Activated naive CD8-positive, alpha-beta T cell treated with anti-CD3 and anti-CD28 coated beads, Interleukin-2, amount 10 ng/mL, durations not matched to agents 7 days and 5 days (primary cell): ENCODE data around the gene RBFOX1. TPM values are rescaled to one million over a fixed set of nuclear protein-coding genes. Genes with fewer than 3 reads are reported as not detected.

Source experiments
- ATAC-seq: fragments of 150-1000 bp; cut with Tn5 transposase; one replicate; pipeline ENCODE4 v1.10.0; 2021; ENCODE audit warnings: low read depth, moderate library complexity
- POLR2A ChIA-PET: fragments of 350-600 bp; sonication (Branson Sonifier 250); formaldehyde crosslinking; loops from one replicate; lab custom pipeline; 2021; ENCODE audit warnings: antibody characterized with exemption; lab: Charles Lee
- DNase-seq: peaks from one replicate; pipeline ENCODE4 v3.0.0; 2021
- H3K27ac Mint-ChIP-seq: one replicate; pipeline ENCODE4 v1.8.0; 2022; ENCODE audit warnings: mild to moderate bottlenecking, mixed read lengths
- H3K27me3 Mint-ChIP-seq: one replicate; pipeline ENCODE4 v1.8.0; 2022; ENCODE audit warnings: mild to moderate bottlenecking, moderate library complexity, mixed read lengths
- H3K36me3 Mint-ChIP-seq: one replicate; pipeline ENCODE4 v1.8.0; 2021; ENCODE audit warnings: mild to moderate bottlenecking, mixed read lengths
- H3K4me1 Mint-ChIP-seq: one replicate; pipeline ENCODE4 v1.8.0; 2021; ENCODE audit warnings: mixed read lengths
- H3K4me3 Mint-ChIP-seq: one replicate; pipeline ENCODE4 v1.8.0; 2022; ENCODE audit warnings: mild to moderate bottlenecking, moderate library complexity, mixed read lengths
- H3K9me3 Mint-ChIP-seq: one replicate; pipeline ENCODE4 v1.8.0; 2021; ENCODE audit warnings: mixed read lengths
- total RNA-seq, 2 experiments: library from RNA; stranded (reverse); gene quantifications; one replicate each; pipeline ENCODE4 v1.2.3, GENCODE V29; 2021

RBFOX1 gene
- not detected for total RNA-seq

GRCh38 chr16:7332611-7333010, at the start of gene RBFOX1:
Gene RBFOX1, plus strand, starts transcription at chr16:7332845.
- Mint-ChIP-seq H3K36me3 (no peaks in the 10 kb centered on the region), H3K27me3 (no peaks in the 10 kb centered on the region), H3K9me3 (peaks cover 7% of the 10 kb centered on the region), H3K27ac (no peak within 1 kb of the TSS), H3K4me1 (no peaks in the 10 kb centered on the region), H3K4me3 (no peak within 1 kb of the TSS)
- DNase-seq, result no peak
- POLR2A ChIA-PET, result no interaction called here
- ATAC-seq, result no peak

- Mint-ChIP-seq H3K9me3 (peaks cover 16% of the 10 kb centered on the region), H3K36me3 (no peaks in the 10 kb centered on the region), H3K4me1 (no peaks in the 10 kb centered on the region), H3K4me3 (no peak overlapping the region), H3K27ac (no peak overlapping the region), H3K27me3 (no peaks in the 10 kb centered on the region)
- DNase-seq (no peak), ATAC-seq (no peak)
- POLR2A ChIA-PET, result no interaction called here
Observed at GRCh38 chr16:7284780-7285179, 47.9 kb upstream of the RBFOX1 start.

GRCh38 chr16:7285520-7285919, 47.1 kb upstream of the RBFOX1 start:
- no peak for ATAC-seq
- DNase-seq, result no peak
- POLR2A ChIA-PET, result no interaction called here

GRCh38 chr16:7289299-7289698, 43.3 kb upstream of the RBFOX1 start:
- Mint-ChIP-seq H3K27ac (no peak overlapping the region), H3K9me3 (peaks cover 14% of the 10 kb centered on the region), H3K27me3 (no peaks in the 10 kb centered on the region), H3K4me1 (no peaks in the 10 kb centered on the region), H3K4me3 (no peak overlapping the region), H3K36me3 (no peaks in the 10 kb centered on the region)
- POLR2A ChIA-PET, result no interaction called here
- no peak for DNase-seq
- ATAC-seq, result no peak

More at GRCh38 chr16:7285520-7285919, 47.1 kb upstream of the RBFOX1 start:
- H3K4me1 Mint-ChIP-seq, result no peaks in the 10 kb centered on the region
- no peak overlapping the region for H3K27ac Mint-ChIP-seq
- peaks cover 16% of the 10 kb centered on the region for H3K9me3 Mint-ChIP-seq
- H3K36me3 Mint-ChIP-seq, result no peaks in the 10 kb centered on the region
- no peak overlapping the region for H3K4me3 Mint-ChIP-seq
- H3K27me3 Mint-ChIP-seq, result no peaks in the 10 kb centered on the region

- DNase-seq (no peak), ATAC-seq (no peak)
- peaks cover 9% of the 10 kb centered on the region for H3K9me3 Mint-ChIP-seq
Observed at GRCh38 chr16:7290682-7291081, 42.0 kb upstream of the RBFOX1 start.

GRCh38 chr16:7294020-7294419, 38.6 kb upstream of the RBFOX1 start:
- no peak for ATAC-seq
- no peak for DNase-seq
- POLR2A ChIA-PET, result no interaction called here
- Mint-ChIP-seq H3K27ac (no peak overlapping the region), H3K4me3 (no peak overlapping the region), H3K27me3 (no peaks in the 10 kb centered on the region), H3K4me1 (no peaks in the 10 kb centered on the region), H3K9me3 (peaks cover 8% of the 10 kb centered on the region), H3K36me3 (no peaks in the 10 kb centered on the region)

More at GRCh38 chr16:7290682-7291081, 42.0 kb upstream of the RBFOX1 start:
- H3K27ac Mint-ChIP-seq, result no peak overlapping the region
- H3K4me3 Mint-ChIP-seq, result no peak overlapping the region
- H3K27me3 Mint-ChIP-seq, result no peaks in the 10 kb centered on the region
- H3K36me3 Mint-ChIP-seq, result no peaks in the 10 kb centered on the region
- POLR2A ChIA-PET, result no interaction called here
- H3K4me1 Mint-ChIP-seq, result no peaks in the 10 kb centered on the region

- Mint-ChIP-seq H3K27ac (no peak overlapping the region), H3K4me3 (no peak overlapping the region), H3K36me3 (no peaks in the 10 kb centered on the region), H3K27me3 (peaks cover 13% of the 10 kb centered on the region), H3K9me3 (peaks cover 1% of the 10 kb centered on the region), H3K4me1 (no peaks in the 10 kb centered on the region)
- no peak for ATAC-seq
- DNase-seq, result no peak
- POLR2A ChIA-PET, result no interaction called here
Observed at GRCh38 chr16:7303052-7303610, 29.5 kb upstream of the RBFOX1 start.

- Mint-ChIP-seq H3K9me3 (peaks cover 1% of the 10 kb centered on the region), H3K36me3 (no peaks in the 10 kb centered on the region), H3K27ac (no peak overlapping the region), H3K27me3 (peaks cover 13% of the 10 kb centered on the region), H3K4me3 (no peak overlapping the region), H3K4me1 (no peaks in the 10 kb centered on the region)
- DNase-seq (no peak), ATAC-seq (no peak)
- POLR2A ChIA-PET, result no interaction called here
Observed at GRCh38 chr16:7303660-7304200, 28.9 kb upstream of the RBFOX1 start.

GRCh38 chr16:7304279-7304678, 28.4 kb upstream of the RBFOX1 start:
- ATAC-seq, result no peak
- Mint-ChIP-seq H3K9me3 (peaks cover 1% of the 10 kb centered on the region), H3K27ac (no peak overlapping the region), H3K4me1 (no peaks in the 10 kb centered on the region), H3K27me3 (peaks cover 13% of the 10 kb centered on the region), H3K4me3 (no peak overlapping the region), H3K36me3 (no peaks in the 10 kb centered on the region)
- no peak for DNase-seq
- POLR2A ChIA-PET, result no interaction called here

- ATAC-seq (no peak), DNase-seq (no peak)
- POLR2A ChIA-PET, result no interaction called here
- no peak overlapping the region for H3K4me3 Mint-ChIP-seq
- no peak overlapping the region for H3K27ac Mint-ChIP-seq
- H3K36me3 Mint-ChIP-seq, result no peaks in the 10 kb centered on the region
- peaks cover 13% of the 10 kb centered on the region for H3K27me3 Mint-ChIP-seq
- H3K9me3 Mint-ChIP-seq, result peaks cover under 1% of the 10 kb centered on the region
- H3K4me1 Mint-ChIP-seq, result no peaks in the 10 kb centered on the region
Observed at GRCh38 chr16:7304958-7305357, 27.7 kb upstream of the RBFOX1 start.

GRCh38 chr16:7313170-7313569, 19.5 kb upstream of the RBFOX1 start:
- Mint-ChIP-seq H3K36me3 (no peaks in the 10 kb centered on the region), H3K27me3 (no peaks in the 10 kb centered on the region), H3K4me3 (no peak overlapping the region), H3K4me1 (no peaks in the 10 kb centered on the region), H3K9me3 (peaks cover 1% of the 10 kb centered on the region), H3K27ac (no peak overlapping the region)
- ATAC-seq (no peak), DNase-seq (no peak)
- POLR2A ChIA-PET, result no interaction called here

GRCh38 chr16:7314163-7314562, 18.5 kb upstream of the RBFOX1 start:
- ATAC-seq (no peak), DNase-seq (no peak)
- no peak overlapping the region for H3K27ac Mint-ChIP-seq
- H3K9me3 Mint-ChIP-seq, result peaks cover 1% of the 10 kb centered on the region
- no peaks in the 10 kb centered on the region for H3K4me1 Mint-ChIP-seq
- no peaks in the 10 kb centered on the region for H3K27me3 Mint-ChIP-seq
- H3K4me3 Mint-ChIP-seq, result no peak overlapping the region
- H3K36me3 Mint-ChIP-seq, result no peaks in the 10 kb centered on the region
- POLR2A ChIA-PET, result no interaction called here

- Mint-ChIP-seq H3K27me3 (no peaks in the 10 kb centered on the region), H3K9me3 (peaks cover 5% of the 10 kb centered on the region), H3K4me3 (no peak overlapping the region), H3K27ac (no peak overlapping the region), H3K36me3 (no peaks in the 10 kb centered on the region), H3K4me1 (no peaks in the 10 kb centered on the region)
- ATAC-seq (no peak), DNase-seq (no peak)
- POLR2A ChIA-PET, result no interaction called here
Observed at GRCh38 chr16:7315813-7316212, 16.8 kb upstream of the RBFOX1 start.

GRCh38 chr16:7316281-7316888, 16.3 kb upstream of the RBFOX1 start:
- Mint-ChIP-seq H3K27me3 (no peaks in the 10 kb centered on the region), H3K36me3 (no peaks in the 10 kb centered on the region), H3K9me3 (peaks cover 4% of the 10 kb centered on the region), H3K4me1 (no peaks in the 10 kb centered on the region), H3K4me3 (no peak overlapping the region), H3K27ac (no peak overlapping the region)
- no peak for DNase-seq
- POLR2A ChIA-PET, result no interaction called here
- ATAC-seq, result no peak
